Sigmoid colon (tissue), 7 donors: ENCODE data around the gene FNIP2. TPM values are rescaled to one million over a fixed set of nuclear protein-coding genes. Genes with fewer than 3 reads are reported as not detected.
A peak's percentile ranks its signal among the peaks of the same experiment; 100 is the strongest.
"Not testable (repeated sequence)": the region's sequence is repeated elsewhere in the genome, so short reads cannot be mapped to it uniquely, and the experiment has no call there.

Experiments used
- DNase-seq: peaks from one replicate; pipeline ENCODE4 v3.0.0-alpha.2; 2019
- H3K27ac ChIP-seq, 4 donors: fragments of 200-600 bp; sonication (generic); one replicate each; pipeline ENCODE4 v1.5.1; 2016 to 2019; ENCODE audit warnings: mild to moderate bottlenecking in 1 of 4
- H3K27me3 ChIP-seq, 3 donors: fragments of 200-600 bp; sonication (generic); one replicate each; pipeline ENCODE4 v1.5.1; 2019; ENCODE audit warnings: mild to moderate bottlenecking in 1 of 3
- H3K36me3 ChIP-seq, 4 donors: fragments of 200-600 bp; sonication (generic); one replicate each; pipeline ENCODE4 v1.5.1; 2016 to 2019
- H3K4me1 ChIP-seq, 4 donors: fragments of 200-600 bp; sonication (generic); one replicate each; pipeline ENCODE4 v1.5.1; 2017 to 2019
- H3K4me3 ChIP-seq, 4 donors: fragments of 200-600 bp; sonication (generic); one replicate each; pipeline ENCODE4 v1.5.1; 2017 to 2019; ENCODE audit warnings: mild to moderate bottlenecking in 2 of 4, moderate library complexity in 1 of 4
- H3K9me3 ChIP-seq, 4 donors: fragments of 200-600 bp in 3 of 4; sonication (generic) in 3 of 4; one replicate each; pipeline versions ENCODE4 v1.5.1 to v1.6.1; 2013 to 2019
- CTCF ChIP-seq, 4 experiments: fragments of 450-650 bp in 3 of 4; fragments of 200-600 bp in 1 of 4; IDR thresholded peaks; one replicate each; pipeline ENCODE4 v1.5.1; 2016 to 2019; ENCODE audit warnings: antibody characterized with exemption in 4 of 4, mild to moderate bottlenecking in 3 of 4, moderate library complexity in 2 of 4
- EP300 ChIP-seq, 4 donors: sonication (generic); formaldehyde crosslinking; IDR thresholded peaks; one replicate each; pipeline ENCODE4 v1.6.1; 2017; ENCODE audit warnings: antibody characterized with exemption in 4 of 4
- POLR2A ChIP-seq, 2 donors: fragments of 450-650 bp; IDR thresholded peaks; one replicate each; pipeline ENCODE4 v1.6.1; 2016; ENCODE audit warnings: antibody characterized with exemption in 2 of 2, mild to moderate bottlenecking in 2 of 2, moderate library complexity in 2 of 2
- POLR2AphosphoS5 ChIP-seq, 4 donors: sonication (generic); formaldehyde crosslinking; IDR thresholded peaks; one replicate each; pipeline ENCODE4 v1.6.1; 2017; ENCODE audit warnings: antibody characterized with exemption in 4 of 4
- WGBS, 2 donors: extraction: QIAGEN DNeasy Blood & Tissue Kit; methylation state at CpG; one replicate each; pipeline ENCODE4 v1.1.7; 2013; 5-methylcytosine and 5-hydroxymethylcytosine counted together
- intact Hi-C: fragments of 100-400 bp; cut with DNase I; formaldehyde crosslinking; loops from one replicate; pipeline ENCODE4 v1.15.1; 2023
- polyA plus RNA-seq, 3 donors: library from polyadenylated mRNA; stranded (reverse); fragments of 200-250 nt; gene quantifications; one replicate each; pipeline ENCODE4 v1.2.3, GENCODE V29; 2013
- total RNA-seq, 4 donors: library from RNA; depleted of rRNA; stranded (reverse); fragments of >200 nt; gene quantifications; one replicate each; pipeline ENCODE4 v1.1.0, GENCODE V29; 2016
- donor health status: healthy with polysubstance abuse.
- donor health status: Bipolar disorder and iron deficiency.
- donor health status: healthy.

FNIP2 gene
- total and polyA plus RNA-seq, 7 donors: 14.4 to 38.9 (median 35.2) TPM

GRCh38 chr4:158793021-158793420, 24.2 kb downstream of the FNIP2 start:
- TF ChIP-seq CTCF (IDR thresholded peaks at IDR 0.05): no peak
- no peak for TF ChIP-seq POLR2AphosphoS5 (IDR thresholded peaks at IDR 0.05)
- no peak for TF ChIP-seq EP300 (IDR thresholded peaks at IDR 0.05)
- no peak for DNase-seq
- intact Hi-C loops: no loop called here
- Histone ChIP-seq H3K27me3 (no peaks in the 10 kb centered on the region), H3K4me3 (no peak overlapping the region), H3K4me1 (peaks cover 0 to 28% (median 22%) of the 10 kb centered on the region in 4 donors), H3K9me3 (no peaks in the 10 kb centered on the region), H3K27ac (no peak overlapping the region), H3K36me3 (no peaks in the 10 kb centered on the region)
- 45 to 75% methylated on average over 1 of the region's 1 CpG for WGBS, 2 donors

GRCh38 chr4:158793430-158793829, 24.6 kb downstream of the FNIP2 start:
- DNase-seq, H3K36me3 ChIP-seq, H3K27ac ChIP-seq, H3K4me3 ChIP-seq, H3K27me3 ChIP-seq, intact Hi-C loops, H3K9me3 ChIP-seq: not testable (repeated sequence)
- H3K4me1 ChIP-seq: peaks cover 0 to 28% (median 18%) of the 10 kb centered on the region in 4 donors
- 29 to 54% methylated on average over 1 of the region's 1 CpG for WGBS, 2 donors

- Histone ChIP-seq H3K9me3 (no peaks in the 10 kb centered on the region), H3K4me3 (no peak overlapping the region), H3K27me3 (no peaks in the 10 kb centered on the region), H3K36me3 (no peaks in the 10 kb centered on the region), H3K4me1 (peaks cover 0 to 43% (median 22%) of the 10 kb centered on the region in 4 donors), H3K27ac (no peak overlapping the region)
- intact Hi-C loops: no loop called here
- DNase-seq: no peak
- WGBS, 2 donors: 92 to 93% methylated on average over 7 of the region's 7 CpGs
- TF ChIP-seq EP300 (IDR thresholded peaks at IDR 0.05): no peak
- TF ChIP-seq CTCF (IDR thresholded peaks at IDR 0.05): no peak
Observed at GRCh38 chr4:158796370-158797140, 27.7 kb downstream of the FNIP2 start.

GRCh38 chr4:158798062-158798461, 29.2 kb downstream of the FNIP2 start:
- no peak for DNase-seq
- Histone ChIP-seq H3K27ac (no peak overlapping the region), H3K9me3 (no peaks in the 10 kb centered on the region), H3K27me3 (no peaks in the 10 kb centered on the region), H3K4me3 (no peak overlapping the region), H3K4me1 (peaks cover 0 to 34% (median 18%) of the 10 kb centered on the region in 4 donors), H3K36me3 (no peaks in the 10 kb centered on the region)
- TF ChIP-seq EP300 (IDR thresholded peaks at IDR 0.05) (no peak), POLR2AphosphoS5 (IDR thresholded peaks at IDR 0.05) (no peak), CTCF (IDR thresholded peaks at IDR 0.05) (no peak), POLR2A (IDR thresholded peaks at IDR 0.05) (no peak)
- WGBS, 2 donors: 92 to 95% methylated on average over 7 of the region's 7 CpGs
- intact Hi-C loops: no loop called here

GRCh38 chr4:158799013-158799770, 30.4 kb downstream of the FNIP2 start:
- Histone ChIP-seq H3K4me3 (no peak overlapping the region), H3K27ac (peak overlapping the region in 1 of 4 donors; percentile 19), H3K4me1 (peaks cover 0 to 34% (median 16%) of the 10 kb centered on the region in 4 donors), H3K27me3 (no peaks in the 10 kb centered on the region), H3K36me3 (no peaks in the 10 kb centered on the region), H3K9me3 (no peaks in the 10 kb centered on the region)
- no peak for DNase-seq
- TF ChIP-seq POLR2AphosphoS5 (IDR thresholded peaks at IDR 0.05) (no peak), POLR2A (IDR thresholded peaks at IDR 0.05) (no peak), CTCF (IDR thresholded peaks at IDR 0.05) (no peak), EP300 (IDR thresholded peaks at IDR 0.05) (no peak)
- intact Hi-C loops: no loop called here
